HepG2 (cell line): ENCODE measurements around the gene MICA. TPM values are rescaled to one million over a fixed set of nuclear protein-coding genes. Genes with fewer than 3 reads are reported as not detected.

Source experiments
- ATAC-seq: fragments of 200-7000 bp; cut with Tn5 transposase; 3 replicates; pipeline ENCODE4 v1.9.1; 2020; ENCODE audit warnings: mild to moderate bottlenecking, moderate library complexity
- BruUV-seq: library from RNA; stranded (reverse); fragments of 400-500 nt; replicated peaks from 2 replicates; lab custom pipeline; 2021; lab: Mats Ljungman, UMichigan
- CTCF ChIA-PET: fragments of 300-600 bp; formaldehyde crosslinking; extraction: SDS; loops from one replicate; lab custom pipeline; 2021; ENCODE audit warnings: low total read pairs, inconsistent platforms, low intra/inter-chr PET ratio; lab: Yijun Ruan, JAX
- POLR2A ChIA-PET: fragments of 350-600 bp; sonication (Branson Sonifier 250); formaldehyde crosslinking; loops from one replicate; lab custom pipeline; 2020; ENCODE audit warnings: antibody characterized with exemption, inconsistent platforms; lab: Yijun Ruan, JAX
- DNase-seq: peaks from one replicate; pipeline ENCODE4 v3.0.0-alpha.2; 2015; ENCODE audit warnings: low spot score
- FAIRE-seq: peaks from 3 replicates; lab custom pipeline; 2011; peaks lifted over from hg19 to GRCh38; lab: Jason Lieb, UNC
- H2AFZ ChIP-seq: one replicate; pipeline ENCODE4 v1.6.1; 2011; ENCODE audit warnings: low read length, inconsistent platforms
- H3K27ac ChIP-seq: fragments of 300-600 bp; 3 replicates; pipeline ENCODE4 v1.8.0; 2011; ENCODE audit warnings: mixed run types, mild to moderate bottlenecking, mixed read lengths, low read length, inconsistent platforms; ENCODE audit not compliant: insufficient read depth; ENCODE audit errors: extremely low read length
- H3K27me3 ChIP-seq, 2 experiments: fragments of 200-600 bp in 1 of 2; 2 replicates in 1 of 2; 3 replicates in 1 of 2; pipeline versions ENCODE4 v1.6.0 to v1.8.0; 2011; ENCODE audit warnings: low read length in 2 of 2, mild to moderate bottlenecking in 2 of 2, moderate library complexity in 2 of 2, inconsistent platforms in 1 of 2; ENCODE audit not compliant: insufficient read depth in 2 of 2, control insufficient read depth in 1 of 2
- H3K36me3 ChIP-seq, 2 experiments: fragments of 200-600 bp in 1 of 2; replicated peaks in 1 of 2; 2 replicates in 1 of 2; 3 replicates in 1 of 2; pipeline versions ENCODE4 v1.5.1 to v1.8.0; 2011; ENCODE audit warnings: low read length in 2 of 2, inconsistent platforms in 1 of 2; ENCODE audit not compliant: insufficient read depth in 2 of 2, control insufficient read depth in 1 of 2
- H3K4me1 ChIP-seq: 2 replicates; pipeline ENCODE4 v1.5.1; 2012; ENCODE audit warnings: low read length, inconsistent platforms; ENCODE audit not compliant: insufficient read depth
- H3K4me2 ChIP-seq: 2 replicates; pipeline ENCODE4 v1.6.0; 2011; ENCODE audit warnings: low read depth, low read length, inconsistent platforms
- H3K4me3 ChIP-seq, 3 experiments: fragments of 200-600 bp in 1 of 3; sonication (generic), shearing (Covaris generic) in 1 of 3; replicated peaks in 1 of 3; 2 replicates each; pipeline ENCODE4 v1.5.1; 2011 to 2016; ENCODE audit warnings: low read length in 3 of 3, inconsistent platforms in 2 of 3, low read depth in 2 of 3, mild to moderate bottlenecking in 2 of 3, control low read depth in 1 of 3, mixed read lengths in 1 of 3; ENCODE audit not compliant: insufficient read depth in 1 of 3
- H3K79me2 ChIP-seq: one replicate; pipeline ENCODE4 v1.6.1; 2011; ENCODE audit warnings: low read length, inconsistent platforms; ENCODE audit not compliant: insufficient read depth
- H3K9ac ChIP-seq: 2 replicates; pipeline ENCODE4 v1.6.0; 2011; ENCODE audit warnings: mild to moderate bottlenecking, low read depth, low read length, inconsistent platforms; ENCODE audit not compliant: insufficient read depth
- H3K9me3 ChIP-seq: 2 replicates; pipeline ENCODE4 v1.5.1; 2012; ENCODE audit warnings: mild to moderate bottlenecking, low read length
- H4K20me1 ChIP-seq: 2 replicates; pipeline ENCODE4 v1.6.0; 2011; ENCODE audit warnings: inconsistent platforms, mild to moderate bottlenecking, low read length, moderate library complexity; ENCODE audit not compliant: insufficient read depth
- FOSL2 ChIP-seq: sonication (generic); formaldehyde crosslinking; IDR thresholded peaks from 2 replicates; pipeline ENCODE4 v1.4.0; 2020; ENCODE audit warnings: missing genetic modification reagents
- MAFF ChIP-seq: IDR thresholded peaks from 2 replicates; pipeline ENCODE4 v1.6.1; 2011; ENCODE audit warnings: low read depth, low read length, improper control_type of control experiment
- MAFK ChIP-seq, 2 experiments: IDR thresholded peaks in 1 of 2; conservative IDR thresholded peaks in 1 of 2; 2 replicates each; pipeline ENCODE4 v1.6.1; 2011; ENCODE audit warnings: improper control_type of control experiment in 2 of 2, low read length in 2 of 2
- MZF1 ChIP-seq: sonication (generic); formaldehyde crosslinking; IDR thresholded peaks from 2 replicates; pipeline ENCODE4 v1.8.1; 2023; ENCODE audit warnings: mild to moderate bottlenecking, missing genetic modification reagents, borderline replicate concordance
- NBN ChIP-seq: fragments of 450-650 bp; conservative IDR thresholded peaks from 2 replicates; pipeline ENCODE4 v1.6.1; 2017
- WGBS: methylation state at CpG from one replicate; pipeline ENCODE4 v1.1.6; 2017; ENCODE audit warnings: low lambda C conversion rate; 5-methylcytosine and 5-hydroxymethylcytosine counted together
- in situ Hi-C: cut with HindIII; loops from 2 replicates; pipeline ENCODE4 v1.10.0; 2017; ENCODE audit warnings: low pct_unique_long_range_greater_than_20kb; ENCODE audit not compliant: extremely low pct_ligation_motif_present
- intact Hi-C: fragments of 100-400 bp; cut with micrococcal nuclease; formaldehyde crosslinking; loops from one replicate; pipeline ENCODE4 v1.10.0; 2022; ENCODE audit not compliant: unreplicated experiment
- polyA plus RNA-seq, 8 experiments: library from polyadenylated mRNA; depleted of rRNA in 3 of 8; stranded (reverse) in 7 of 8; unstranded in 1 of 8; fragments of >200 nt; fragmentation: Illumina TruSeq in 4 of 8; extraction: Trizol in 4 of 8; gene quantifications; 2 replicates each; pipeline versions ENCODE4 v1.2.1 to v1.2.3, GENCODE V29; 2011 to 2016; ENCODE audit warnings: low read depth in 4 of 8, missing spikeins in 1 of 8, mixed read lengths in 1 of 8; ENCODE audit not compliant: insufficient read depth in 1 of 8
- total RNA-seq, 5 experiments: library from RNA; depleted of rRNA; stranded (reverse); fragments of >200 nt; fragmentation: Illumina TruSeq; extraction: Trizol; gene quantifications; 2 replicates each; pipeline ENCODE4 v1.2.3, GENCODE V29; 2016; ENCODE audit warnings: low read depth in 1 of 5

Gene MICA
- total and polyA plus RNA-seq, 2 of the 13 experiments (the other 11 are each of a cell fraction or from before 2014, with no cell fraction given) = 21.6 to 38.1 TPM

- no peak overlapping the region for H3K9ac ChIP-seq
- H3K27me3 ChIP-seq = peaks cover 2 to 29% of the 10 kb centered on the region in 2 experiments; a peak in 4 of 5 replicates
- H3K4me2 ChIP-seq = no peak overlapping the region
- H3K36me3 ChIP-seq = no peaks in the 10 kb centered on the region
- BruUV-seq = no TSS peak
- H3K4me1 ChIP-seq = peaks cover 18% of the 10 kb centered on the region
- no peak overlapping the region for H3K4me3 ChIP-seq
- peak; percentile 65 for TF ChIP-seq MAFF
- TF ChIP-seq NBN = no peak
- TF ChIP-seq MAFK (conservative IDR thresholded peaks at IDR 0.05 in 1 of 2, IDR thresholded peaks at IDR 0.05 in 1 of 2; ENCODE audit: low read length in 2 of 2) = peak; percentile 66 to 69
- intact Hi-C loops (no loop called here), in situ Hi-C loops (no loop called here)
- 21% methylated on average over 4 of the region's 4 CpGs for WGBS
- FAIRE-seq (no peak), ATAC-seq (no peak), DNase-seq (no peak)
- H2AFZ ChIP-seq = no peak overlapping the region
- no peaks in the 10 kb centered on the region for H4K20me1 ChIP-seq
- ChIA-PET POLR2A (no interaction called here), CTCF (no interaction called here)
- H3K27ac ChIP-seq = no peak overlapping the region
- no peaks in the 10 kb centered on the region for H3K9me3 ChIP-seq
- no peaks in the 10 kb centered on the region for H3K79me2 ChIP-seq
Observed at GRCh38 chr6:31381666-31382065, 21.7 kb upstream of the MICA start.

GRCh38 chr6:31383149-31383548 is 20.2 kb upstream of the MICA start:
- H3K27me3 ChIP-seq = peaks cover 2 to 29% of the 10 kb centered on the region in 2 experiments; a peak in 4 of 5 replicates
- H3K4me3 ChIP-seq = no peak overlapping the region
- CTCF ChIA-PET = no interaction called here
- ATAC-seq (no peak), DNase-seq (no peak), FAIRE-seq (no peak)
- no peak overlapping the region for H2AFZ ChIP-seq
- intact Hi-C loops = no loop called here
- no peaks in the 10 kb centered on the region for H3K36me3 ChIP-seq
- no peaks in the 10 kb centered on the region for H3K9me3 ChIP-seq
- BruUV-seq = no TSS peak
- 33% methylated on average over 5 of the region's 5 CpGs for WGBS
- H3K4me1 ChIP-seq = peaks cover 23% of the 10 kb centered on the region
- no peak overlapping the region for H3K27ac ChIP-seq
- TF ChIP-seq FOSL2 (CRISPR knock-in tag) (peak; percentile 63), MZF1 (CRISPR knock-in tag) (no peak)
- TF ChIP-seq, all 625 proteins: peak for 1
- Histone ChIP-seq H3K9ac (no peak overlapping the region), H3K4me2 (no peak overlapping the region), H3K79me2 (no peaks in the 10 kb centered on the region), H4K20me1 (no peaks in the 10 kb centered on the region)
- POLR2A ChIA-PET = no interaction called here
- in situ Hi-C loops = no loop called here
